Sigmoid colon (tissue), 4 donors: Measurements from ENCODE around the gene ADORA2A.

Experiments
- EP300 ChIP-seq, 4 donors: sonication (generic); formaldehyde crosslinking; IDR thresholded peaks; one replicate each; pipeline ENCODE4 v1.6.1; 2017; ENCODE audit warnings: antibody characterized with exemption in 4 of 4
- POLR2A ChIP-seq, 2 donors: fragments of 450-650 bp; IDR thresholded peaks; one replicate each; pipeline ENCODE4 v1.6.1; 2016; ENCODE audit warnings: antibody characterized with exemption in 2 of 2, mild to moderate bottlenecking in 2 of 2, moderate library complexity in 2 of 2
- TF ChIP-seq, protein P1 (sequence below), 4 experiments: fragments of 450-650 bp in 3 of 4; fragments of 200-600 bp in 1 of 4; IDR thresholded peaks; one replicate each; pipeline ENCODE4 v1.5.1; 2016 to 2019; ENCODE audit warnings: antibody characterized with exemption in 4 of 4, mild to moderate bottlenecking in 3 of 4, moderate library complexity in 2 of 4

GRCh38 chr22:24384131-24384530 is 43.3 kb upstream of the ADORA2A start:
- TF ChIP-seq, protein P1, sequence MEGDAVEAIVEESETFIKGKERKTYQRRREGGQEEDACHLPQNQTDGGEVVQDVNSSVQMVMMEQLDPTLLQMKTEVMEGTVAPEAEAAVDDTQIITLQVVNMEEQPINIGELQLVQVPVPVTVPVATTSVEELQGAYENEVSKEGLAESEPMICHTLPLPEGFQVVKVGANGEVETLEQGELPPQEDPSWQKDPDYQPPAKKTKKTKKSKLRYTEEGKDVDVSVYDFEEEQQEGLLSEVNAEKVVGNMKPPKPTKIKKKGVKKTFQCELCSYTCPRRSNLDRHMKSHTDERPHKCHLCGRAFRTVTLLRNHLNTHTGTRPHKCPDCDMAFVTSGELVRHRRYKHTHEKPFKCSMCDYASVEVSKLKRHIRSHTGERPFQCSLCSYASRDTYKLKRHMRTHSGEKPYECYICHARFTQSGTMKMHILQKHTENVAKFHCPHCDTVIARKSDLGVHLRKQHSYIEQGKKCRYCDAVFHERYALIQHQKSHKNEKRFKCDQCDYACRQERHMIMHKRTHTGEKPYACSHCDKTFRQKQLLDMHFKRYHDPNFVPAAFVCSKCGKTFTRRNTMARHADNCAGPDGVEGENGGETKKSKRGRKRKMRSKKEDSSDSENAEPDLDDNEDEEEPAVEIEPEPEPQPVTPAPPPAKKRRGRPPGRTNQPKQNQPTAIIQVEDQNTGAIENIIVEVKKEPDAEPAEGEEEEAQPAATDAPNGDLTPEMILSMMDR (IDR thresholded peaks at IDR 0.05): no peak
- TF ChIP-seq POLR2A (IDR thresholded peaks at IDR 0.05) (no peak), EP300 (IDR thresholded peaks at IDR 0.05) (no peak)
